A673 (cell line): Measurements from ENCODE around the gene KIF26A.

ENCODE experiments used
- CTCF ChIP-seq: fragments of 300-800, 200-600 bp; sonication (generic); conservative IDR thresholded peaks from 2 replicates; pipeline ENCODE4 v1.5.1; 2017; ENCODE audit warnings: low read depth, mild to moderate bottlenecking, antibody characterized with exemption, low read length, moderate library complexity, mixed read lengths
- EZH2 ChIP-seq: fragments of 200-600 bp; sonication (generic); IDR thresholded peaks from 2 replicates; pipeline ENCODE4 v1.6.1; 2017; ENCODE audit warnings: borderline replicate concordance, low read depth, mild to moderate bottlenecking, mixed read lengths, antibody characterized with exemption, low read length; ENCODE audit not compliant: poor library complexity, severe bottlenecking

GRCh38 chr14:104099096-104100041 is 39.0 kb upstream of the KIF26A start:
- no peak for TF ChIP-seq CTCF
- TF ChIP-seq EZH2, result no peak
